ENCODE measurements around the gene CD81.
"Not testable (repeated sequence)": the region's sequence is repeated elsewhere in the genome, so short reads cannot be mapped to it uniquely, and the experiment has no call there.

CD81 gene

GRCh38 chr11:2363577-2364370 is 13.3 kb upstream of the CD81 start:
- TF ChIP-seq CTCF (IDR thresholded peaks at IDR 0.05; ENCODE audit: insufficient read depth, low read depth, low read length, missing control alignments): no peak
- no peak overlapping the region for H3K4me3 ChIP-seq (ENCODE audit: low read length)
- DNase-seq (ENCODE audit: low read depth): no peak

- not testable (repeated sequence) for DNase-seq (ENCODE audit: low read depth)
Observed at GRCh38 chr11:2364386-2364785, 12.7 kb upstream of the CD81 start.

GRCh38 chr11:2365571-2366210 is 11.4 kb upstream of the CD81 start:
- no peak overlapping the region for H3K4me3 ChIP-seq (ENCODE audit: low read length)
- TF ChIP-seq CTCF (IDR thresholded peaks at IDR 0.05; ENCODE audit: insufficient read depth, low read depth, low read length, missing control alignments): no peak
- DNase-seq (ENCODE audit: low read depth): no peak

More at GRCh38 chr11:2364386-2364785, 12.7 kb upstream of the CD81 start:
- not testable (repeated sequence) for H3K4me3 ChIP-seq (ENCODE audit: low read length)

GRCh38 chr11:2366276-2366675 is 10.8 kb upstream of the CD81 start:
- H3K4me3 ChIP-seq (ENCODE audit: low read length): no peak overlapping the region

GRCh38 chr11:2366733-2367132 is 10.4 kb upstream of the CD81 start:
- DNase-seq (ENCODE audit: low read depth): no peak
- H3K4me3 ChIP-seq (ENCODE audit: low read length): no peak overlapping the region
- no peak for TF ChIP-seq CTCF (IDR thresholded peaks at IDR 0.05; ENCODE audit: insufficient read depth, low read depth, low read length, missing control alignments)

More at GRCh38 chr11:2366276-2366675, 10.8 kb upstream of the CD81 start:
- DNase-seq (ENCODE audit: low read depth): no peak
- no peak for TF ChIP-seq CTCF (IDR thresholded peaks at IDR 0.05; ENCODE audit: insufficient read depth, low read depth, low read length, missing control alignments)

GRCh38 chr11:2367266-2368160 is 9.6 kb upstream of the CD81 start:
- no peak overlapping the region for H3K4me3 ChIP-seq (ENCODE audit: low read length)

More at GRCh38 chr11:2367266-2368160, 9.6 kb upstream of the CD81 start:
- DNase-seq (ENCODE audit: low read depth): no peak
- no peak for TF ChIP-seq CTCF (IDR thresholded peaks at IDR 0.05; ENCODE audit: insufficient read depth, low read depth, low read length, missing control alignments)

All from epithelial cell of esophagus (primary cell).